SK-N-SH (cell line): ENCODE results near the gene TULP3.

Experiments
- EP300 ChIP-seq, 2 experiments: IDR thresholded peaks; 2 replicates each; pipeline versions ENCODE4 v1.4.0 to v1.6.1; 2012; ENCODE audit warnings: borderline replicate concordance in 1 of 2, low read depth in 1 of 2, low read length in 1 of 2
- FOXM1 ChIP-seq: IDR thresholded peaks from 2 replicates; pipeline ENCODE4 v1.4.0; 2012; ENCODE audit warnings: low read depth, mild to moderate bottlenecking
- JUND ChIP-seq: IDR thresholded peaks from 2 replicates; pipeline ENCODE4 v1.4.0; 2012
- POLR2AphosphoS5 ChIP-seq: IDR thresholded peaks from 2 replicates; pipeline ENCODE4 v1.6.1; 2012; ENCODE audit warnings: low read depth, low read length
- RCOR1 ChIP-seq: fragments of 150-350 bp; IDR thresholded peaks from 2 replicates; pipeline ENCODE4 v1.6.1; 2017; ENCODE audit warnings: antibody characterized with exemption, low read length
- RFX5 ChIP-seq: IDR thresholded peaks from 2 replicates; pipeline ENCODE4 v1.6.1; 2012; ENCODE audit warnings: mild to moderate bottlenecking, improper control_type of control experiment, low read length
- TF ChIP-seq, protein P1 (sequence below): fragments of 200-600 bp; sonication (generic); IDR thresholded peaks from 2 replicates; pipeline ENCODE4 v1.6.1; 2017; ENCODE audit warnings: antibody characterized with exemption, mild to moderate bottlenecking, moderate library complexity
- TF ChIP-seq, protein P2 (sequence below): IDR thresholded peaks from 2 replicates; pipeline ENCODE4 v1.4.0; 2012; ENCODE audit warnings: low read depth, borderline replicate concordance
- TF ChIP-seq, protein P3 (sequence below): IDR thresholded peaks from 2 replicates; pipeline ENCODE4 v1.4.0; 2012; ENCODE audit warnings: low read depth

DNA sequence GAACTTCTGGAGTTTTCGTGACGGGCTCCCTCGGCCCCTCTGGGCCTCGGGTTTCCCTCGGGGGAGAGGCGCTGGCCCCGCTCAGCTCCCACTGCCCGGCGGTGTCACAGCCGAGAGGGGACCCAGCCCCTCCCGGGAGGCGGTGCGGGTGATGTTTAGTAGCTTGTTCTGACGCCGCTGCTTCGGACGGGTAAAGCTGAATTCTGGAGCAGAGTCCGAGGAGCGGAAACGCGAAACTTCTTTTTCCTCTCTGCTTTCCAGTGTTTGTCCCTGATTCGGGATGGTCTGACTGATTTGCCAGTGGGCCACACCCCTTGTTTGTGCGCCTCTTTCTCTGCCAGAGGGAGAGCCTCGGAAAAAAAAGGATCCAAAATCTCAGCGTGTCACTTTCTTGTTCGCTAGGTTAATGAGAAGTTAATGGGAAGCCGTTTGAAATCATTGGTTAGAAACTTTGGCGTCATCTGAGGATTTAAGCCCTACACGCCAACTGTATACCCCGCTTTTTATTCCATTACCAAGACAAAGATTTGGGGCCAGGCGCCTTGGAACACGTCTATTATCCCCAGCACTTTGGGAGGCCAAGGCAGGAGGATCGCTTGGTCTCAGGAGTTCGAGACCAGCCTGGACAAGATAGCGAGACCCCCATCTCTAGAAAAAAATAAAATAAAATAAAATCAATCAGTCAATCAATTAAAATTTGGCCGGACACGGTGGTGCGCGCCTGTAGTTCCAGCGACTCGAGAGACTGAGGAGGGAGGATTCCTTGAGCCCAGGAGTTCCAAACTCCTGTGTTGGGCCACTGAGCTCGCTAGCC is 756 bp downstream of the TULP3 start:
- TF ChIP-seq, protein P1, sequence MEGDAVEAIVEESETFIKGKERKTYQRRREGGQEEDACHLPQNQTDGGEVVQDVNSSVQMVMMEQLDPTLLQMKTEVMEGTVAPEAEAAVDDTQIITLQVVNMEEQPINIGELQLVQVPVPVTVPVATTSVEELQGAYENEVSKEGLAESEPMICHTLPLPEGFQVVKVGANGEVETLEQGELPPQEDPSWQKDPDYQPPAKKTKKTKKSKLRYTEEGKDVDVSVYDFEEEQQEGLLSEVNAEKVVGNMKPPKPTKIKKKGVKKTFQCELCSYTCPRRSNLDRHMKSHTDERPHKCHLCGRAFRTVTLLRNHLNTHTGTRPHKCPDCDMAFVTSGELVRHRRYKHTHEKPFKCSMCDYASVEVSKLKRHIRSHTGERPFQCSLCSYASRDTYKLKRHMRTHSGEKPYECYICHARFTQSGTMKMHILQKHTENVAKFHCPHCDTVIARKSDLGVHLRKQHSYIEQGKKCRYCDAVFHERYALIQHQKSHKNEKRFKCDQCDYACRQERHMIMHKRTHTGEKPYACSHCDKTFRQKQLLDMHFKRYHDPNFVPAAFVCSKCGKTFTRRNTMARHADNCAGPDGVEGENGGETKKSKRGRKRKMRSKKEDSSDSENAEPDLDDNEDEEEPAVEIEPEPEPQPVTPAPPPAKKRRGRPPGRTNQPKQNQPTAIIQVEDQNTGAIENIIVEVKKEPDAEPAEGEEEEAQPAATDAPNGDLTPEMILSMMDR, result no peak
- TF ChIP-seq, protein P2, sequence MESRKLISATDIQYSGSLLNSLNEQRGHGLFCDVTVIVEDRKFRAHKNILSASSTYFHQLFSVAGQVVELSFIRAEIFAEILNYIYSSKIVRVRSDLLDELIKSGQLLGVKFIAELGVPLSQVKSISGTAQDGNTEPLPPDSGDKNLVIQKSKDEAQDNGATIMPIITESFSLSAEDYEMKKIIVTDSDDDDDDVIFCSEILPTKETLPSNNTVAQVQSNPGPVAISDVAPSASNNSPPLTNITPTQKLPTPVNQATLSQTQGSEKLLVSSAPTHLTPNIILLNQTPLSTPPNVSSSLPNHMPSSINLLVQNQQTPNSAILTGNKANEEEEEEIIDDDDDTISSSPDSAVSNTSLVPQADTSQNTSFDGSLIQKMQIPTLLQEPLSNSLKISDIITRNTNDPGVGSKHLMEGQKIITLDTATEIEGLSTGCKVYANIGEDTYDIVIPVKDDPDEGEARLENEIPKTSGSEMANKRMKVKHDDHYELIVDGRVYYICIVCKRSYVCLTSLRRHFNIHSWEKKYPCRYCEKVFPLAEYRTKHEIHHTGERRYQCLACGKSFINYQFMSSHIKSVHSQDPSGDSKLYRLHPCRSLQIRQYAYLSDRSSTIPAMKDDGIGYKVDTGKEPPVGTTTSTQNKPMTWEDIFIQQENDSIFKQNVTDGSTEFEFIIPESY, result no peak
- TF ChIP-seq JUND (no peak), RFX5 (no peak), POLR2AphosphoS5 (no peak), FOXM1 (no peak), EP300 (IDR thresholded peaks at IDR 0.05; ENCODE audit: borderline replicate concordance in 1 of 2, low read depth in 1 of 2, low read length in 1 of 2) (no peak), RCOR1 (no peak)
- TF ChIP-seq, protein P3, sequence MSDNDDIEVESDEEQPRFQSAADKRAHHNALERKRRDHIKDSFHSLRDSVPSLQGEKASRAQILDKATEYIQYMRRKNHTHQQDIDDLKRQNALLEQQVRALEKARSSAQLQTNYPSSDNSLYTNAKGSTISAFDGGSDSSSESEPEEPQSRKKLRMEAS, result no peak
